HG03442 (cell line): ENCODE measurements around the gene MRGPRE.

Experiments
- ATAC-seq: cut with Tn5 transposase; IDR thresholded peaks from one replicate; pipeline ENCODE4 v1.9.1; 2021; ENCODE audit warnings: mild to moderate bottlenecking, moderate library complexity; ENCODE audit not compliant: unreplicated experiment

Gene MRGPRE

DNA sequence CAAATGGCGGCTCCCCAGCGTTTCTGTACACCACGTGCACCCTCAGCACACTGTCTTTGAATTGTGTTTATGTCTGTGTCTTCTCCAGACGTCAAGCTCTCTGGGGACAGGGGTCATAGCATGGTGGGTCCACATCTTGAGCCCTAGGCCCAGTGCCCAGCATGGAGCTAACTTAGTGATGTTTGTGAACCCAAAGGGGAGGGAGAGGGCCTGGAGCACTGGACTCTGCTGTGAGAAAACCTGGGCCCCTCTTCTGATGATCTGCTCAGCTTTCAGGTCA lies 17.9 kb downstream of the MRGPRE start:
- no peak for ATAC-seq

GRCh38 chr11:3213659-3214419 lies 18.4 kb downstream of the MRGPRE start:
- ATAC-seq = no peak

GRCh38 chr11:3208272-3208671 lies 23.9 kb downstream of the MRGPRE start:
- ATAC-seq = no peak

GRCh38 chr11:3207526-3208189 lies 24.6 kb downstream of the MRGPRE start:
- no peak for ATAC-seq

DNA sequence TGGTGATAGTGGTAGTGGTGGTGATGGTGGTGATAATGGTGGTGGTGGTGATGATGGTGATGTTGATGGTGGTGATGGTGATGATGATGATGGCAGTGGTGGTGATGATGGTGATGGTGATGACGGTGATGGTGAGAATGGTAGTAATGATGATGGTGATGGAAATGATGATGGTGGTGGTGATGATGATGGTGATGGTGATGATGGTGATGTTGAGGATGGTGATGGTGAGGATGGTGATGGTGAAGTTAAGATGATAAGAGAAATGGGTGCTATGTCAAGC lies 25.4 kb downstream of the MRGPRE start:
- ATAC-seq = no peak

DNA sequence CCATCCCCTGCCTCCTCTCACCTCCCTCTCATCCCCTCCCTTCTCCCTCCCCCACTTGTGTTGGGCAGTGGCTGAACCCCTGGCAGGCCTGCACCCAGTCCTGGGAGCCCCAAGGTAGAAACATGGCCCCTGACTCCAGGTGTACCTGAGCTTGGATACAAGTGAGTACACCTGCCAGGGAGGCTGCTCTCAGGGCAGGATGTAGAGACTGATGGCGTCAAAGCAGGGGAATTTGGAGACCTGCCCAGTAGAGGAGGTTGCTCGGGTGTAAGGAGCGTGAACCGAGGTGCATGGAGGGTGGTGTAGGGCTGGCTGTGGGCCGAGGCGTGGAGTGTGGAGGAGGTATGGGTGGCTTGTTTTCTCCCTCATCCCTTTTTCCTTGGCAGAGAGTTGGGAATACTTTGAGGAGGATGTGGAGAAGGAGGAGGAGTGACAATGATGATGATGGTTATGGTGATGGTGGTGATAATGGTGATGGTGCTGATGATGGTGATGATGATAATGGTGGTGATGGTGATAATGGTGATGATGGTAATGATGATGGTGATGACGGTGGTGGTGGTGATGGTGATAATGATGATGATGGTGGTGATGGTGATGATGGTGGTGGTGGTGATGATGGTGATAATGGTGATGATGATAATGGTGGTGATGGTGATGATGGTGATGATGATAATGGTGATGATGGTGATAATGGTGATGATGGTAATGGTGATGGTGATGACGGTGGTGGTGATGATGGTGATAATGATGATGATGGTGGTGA lies 25.9 kb downstream of the MRGPRE start:
- ATAC-seq = no peak

DNA sequence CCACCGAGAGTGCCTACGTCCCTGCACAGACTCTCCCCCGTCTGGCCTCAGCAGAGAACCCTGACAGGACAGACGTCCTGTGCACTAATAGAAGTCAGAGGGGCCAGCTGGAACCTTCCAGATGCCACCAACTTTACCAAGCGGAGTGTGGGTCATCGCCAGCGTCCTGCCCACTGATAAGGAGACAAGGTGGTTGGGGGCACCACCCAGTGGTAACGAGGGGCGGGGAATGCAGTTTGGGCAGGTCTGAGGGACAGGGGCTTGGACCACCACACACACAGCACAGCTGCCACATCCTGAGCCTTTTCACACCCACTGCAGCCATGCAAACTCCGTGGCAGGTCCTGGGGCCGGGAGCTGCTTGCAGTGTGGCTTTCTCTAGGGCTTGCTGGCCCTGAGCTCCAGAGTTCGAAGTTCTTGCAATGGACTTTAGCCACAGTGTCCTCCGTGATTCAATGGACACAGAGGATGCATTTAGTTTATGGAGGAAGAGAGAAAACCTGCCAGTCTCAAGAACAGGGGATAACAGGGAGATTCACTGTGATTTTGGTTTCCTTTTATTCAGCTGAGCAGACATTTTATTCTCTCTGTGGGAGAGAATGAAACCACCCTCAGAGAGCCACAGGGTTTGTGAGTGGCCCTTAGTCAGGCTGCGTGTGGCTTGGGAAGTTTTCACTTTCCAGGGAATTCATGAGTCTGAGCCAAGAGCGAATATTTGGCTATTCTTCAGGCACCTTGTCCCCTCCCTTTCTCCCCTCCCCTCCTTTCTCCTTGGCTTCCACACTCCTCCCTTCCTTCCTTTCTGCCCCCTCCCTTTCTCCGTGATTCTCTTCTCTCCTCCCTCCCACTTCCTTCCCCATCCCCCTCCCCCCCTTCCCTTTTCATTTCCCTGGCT lies 26.7 kb downstream of the MRGPRE start:
- ATAC-seq = no peak

- ATAC-seq = no peak
Measured at GRCh38 chr11:3204141-3205015, 27.8 kb downstream of the MRGPRE start.

DNA sequence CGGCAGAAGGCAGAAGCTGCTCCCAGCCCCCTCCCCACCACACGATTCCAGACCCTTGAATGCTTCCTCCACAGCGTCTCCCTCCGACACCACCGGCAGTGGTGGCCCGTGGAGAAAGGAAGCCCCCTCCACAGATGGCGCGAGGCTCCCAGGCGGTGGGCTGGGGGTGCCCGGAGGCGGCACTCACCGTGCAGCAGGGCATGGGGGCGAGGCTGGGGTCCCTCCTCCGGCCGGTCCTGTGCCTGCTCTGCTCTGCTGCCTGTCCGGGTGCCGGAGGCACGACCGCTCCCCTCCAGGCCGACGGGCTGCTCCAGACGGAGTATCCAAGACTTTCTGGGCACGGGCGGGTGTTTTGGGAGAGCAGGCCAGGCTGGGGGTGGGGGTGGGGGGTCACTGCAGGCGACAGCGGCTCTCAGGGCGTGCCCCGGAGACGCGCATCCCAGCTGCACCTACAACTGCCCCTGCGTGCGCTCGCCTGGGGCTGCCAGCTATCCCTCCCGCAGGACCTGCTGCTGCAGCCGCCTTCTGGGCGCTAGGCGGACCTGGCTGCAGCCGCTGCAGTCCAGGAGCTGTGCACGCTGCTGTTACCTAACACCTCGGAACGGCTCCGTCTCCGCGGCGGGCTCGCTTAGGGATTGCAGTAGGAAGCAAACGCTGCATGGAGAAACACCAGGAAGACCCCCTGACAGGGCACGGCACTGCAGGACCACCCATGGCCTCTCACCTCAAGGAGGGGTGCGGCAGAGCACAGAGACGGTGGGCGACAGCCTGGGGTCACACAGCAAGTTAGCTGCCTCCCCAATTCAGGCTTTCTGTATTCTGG lies 28.8 kb downstream of the MRGPRE start:
- no peak for ATAC-seq

GRCh38 chr11:3202759-3203158 lies 29.5 kb downstream of the MRGPRE start:
- no peak for ATAC-seq

- ATAC-seq = no peak
Measured at GRCh38 chr11:3202305-3202704, 29.9 kb downstream of the MRGPRE start.

GRCh38 chr11:3201677-3202181 lies 30.5 kb downstream of the MRGPRE start:
- no peak for ATAC-seq

DNA sequence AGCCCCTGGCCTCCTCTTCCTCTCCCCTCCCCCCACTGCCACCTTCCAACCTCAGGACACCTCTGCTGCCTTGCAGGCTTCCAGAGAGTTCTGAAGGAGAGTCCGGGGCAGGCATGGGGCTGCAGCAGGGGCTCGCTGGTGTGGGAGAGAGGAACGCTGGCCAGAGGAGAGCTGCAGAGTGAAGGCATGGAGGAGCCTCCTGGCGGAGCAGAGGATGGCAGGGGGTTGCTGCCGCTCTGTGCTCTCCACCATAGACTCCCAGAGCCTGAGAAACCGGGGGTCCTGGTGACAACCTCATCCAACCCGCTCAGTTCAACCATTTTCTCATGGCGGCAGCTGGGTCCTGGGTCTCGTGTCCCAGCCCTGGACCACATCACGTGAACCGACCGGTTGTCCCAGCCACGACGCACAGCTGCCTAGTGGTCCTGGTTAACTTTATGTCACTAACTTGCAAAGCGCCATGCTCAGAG lies 31.1 kb downstream of the MRGPRE start:
- no peak for ATAC-seq

DNA sequence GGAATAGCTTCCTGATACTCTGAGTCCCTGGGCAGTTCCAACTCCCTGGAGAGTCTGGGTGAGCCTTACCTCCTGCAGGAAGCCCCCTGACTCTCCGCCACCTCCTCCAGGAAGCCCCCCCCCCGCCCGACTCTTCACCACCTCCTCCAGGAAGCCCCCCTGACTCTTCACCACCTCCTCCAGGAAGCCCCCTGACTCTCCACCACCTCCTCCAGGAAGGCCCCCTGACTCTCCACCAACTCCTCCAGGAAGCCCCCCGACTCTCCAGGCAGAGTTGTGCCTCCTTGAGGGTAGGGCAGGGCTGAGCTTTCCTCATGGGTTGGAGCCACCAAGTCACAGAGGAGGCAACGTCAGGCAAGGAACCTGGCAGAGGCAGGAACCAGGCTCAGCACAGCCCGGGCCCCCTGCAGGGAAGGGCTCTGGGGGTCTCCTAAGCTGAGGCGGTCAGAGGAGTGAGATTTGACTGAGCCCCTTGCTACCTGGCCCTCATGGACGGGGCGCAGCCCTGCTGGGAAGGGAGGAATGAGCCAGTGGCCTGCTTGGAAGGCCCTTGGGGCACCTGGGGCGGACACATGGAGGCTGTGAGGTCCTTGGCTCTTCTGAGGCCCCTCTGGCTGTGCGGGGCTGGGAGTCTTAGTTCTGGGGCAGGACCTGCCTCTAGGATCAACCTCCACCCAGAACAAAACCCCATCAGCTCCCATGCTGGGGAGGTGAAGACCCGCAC lies 31.7 kb downstream of the MRGPRE start:
- ATAC-seq = no peak

- no peak for ATAC-seq
Measured at GRCh38 chr11:3199537-3200295, 32.5 kb downstream of the MRGPRE start.

GRCh38 chr11:3198815-3199214 lies 33.4 kb downstream of the MRGPRE start:
- ATAC-seq = no peak

GRCh38 chr11:3197878-3198528 lies 34.2 kb downstream of the MRGPRE start:
- no peak for ATAC-seq
